NCI-H82 treated with DMSO at 0.1 percent for 48 hours (cell line): Measurements from ENCODE around the gene ASB14.

Experiments
- DNase-seq: peaks from one replicate; lab custom pipeline; 2025; ENCODE audit not compliant: unreplicated experiment; lab: John Stamatoyannopoulos, UW

Gene ASB14

DNA sequence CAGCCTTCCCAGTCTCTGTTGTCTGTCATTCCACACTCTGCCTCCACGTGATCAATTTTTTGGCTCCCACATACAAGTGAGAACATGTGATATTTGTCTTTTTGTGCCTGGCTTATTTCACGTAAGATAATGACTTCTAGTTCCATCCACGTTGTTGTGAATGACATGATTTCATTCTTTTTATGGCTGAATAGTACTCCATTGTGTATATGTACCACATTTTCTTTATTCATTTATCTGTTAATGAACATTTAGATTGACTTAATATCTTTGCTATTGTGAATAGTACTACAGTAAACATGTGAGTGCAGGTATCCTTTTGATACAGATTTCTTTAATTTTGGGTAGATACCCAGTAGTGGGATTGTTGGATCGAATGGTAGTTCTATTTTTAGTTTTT is 31.4 kb downstream of the ASB14 start:
- no peak for DNase-seq

- no peak for DNase-seq
These were observed 34.8 kb downstream of the ASB14 start for GRCh38 chr3:57257678-57258077.

GRCh38 chr3:57256844-57257243 is 35.6 kb downstream of the ASB14 start:
- no peak for DNase-seq

- DNase-seq = no peak
These were observed 40.1 kb downstream of the ASB14 start for GRCh38 chr3:57252404-57252803.

GRCh38 chr3:57244946-57245345 is 47.5 kb downstream of the ASB14 start:
- no peak for DNase-seq

DNA sequence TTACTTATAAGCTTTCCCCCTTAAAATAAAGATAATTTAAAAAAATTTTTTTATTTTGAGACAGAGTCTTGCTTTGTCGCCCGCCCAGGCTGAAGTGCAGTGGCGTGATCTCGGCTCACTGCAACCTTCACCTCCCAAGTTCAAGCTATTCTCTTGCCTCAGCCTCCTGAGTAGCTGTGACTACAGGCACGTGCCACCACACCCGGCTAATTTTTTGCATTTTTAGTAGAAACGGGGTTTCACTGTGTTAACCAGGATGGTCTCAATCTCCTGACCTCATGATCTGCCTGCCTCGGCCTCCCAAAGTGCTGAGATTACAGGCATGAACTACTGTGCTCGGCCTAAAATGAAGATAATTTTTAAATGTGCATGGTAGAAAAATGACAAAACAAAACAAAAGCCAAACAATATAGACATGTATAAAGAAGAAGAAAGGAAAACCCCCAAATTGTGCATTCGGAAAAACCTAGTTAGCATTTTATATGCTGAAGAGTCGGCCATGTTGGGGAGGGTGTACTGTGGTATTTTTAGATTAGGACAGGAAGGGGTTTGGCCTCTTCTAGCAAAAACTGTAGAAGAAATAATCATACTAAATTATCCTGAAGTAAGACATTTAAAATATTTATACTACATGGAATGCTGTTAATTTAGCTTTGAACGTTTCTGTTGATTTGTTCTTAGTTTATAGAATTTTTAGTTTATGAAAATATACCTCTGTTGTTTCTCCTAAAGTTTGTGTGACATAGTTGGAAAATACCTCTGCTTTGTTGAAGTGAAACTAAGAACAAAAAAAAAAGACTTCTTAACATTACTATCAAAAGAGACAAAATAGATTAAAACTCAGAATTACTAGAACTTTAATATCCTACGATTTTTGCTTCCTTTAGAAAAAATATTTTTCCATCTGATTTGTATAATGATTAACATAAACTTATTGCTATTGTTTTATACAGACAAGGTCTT is 57.6 kb downstream of the ASB14 start:
- DNase-seq = no peak

DNA sequence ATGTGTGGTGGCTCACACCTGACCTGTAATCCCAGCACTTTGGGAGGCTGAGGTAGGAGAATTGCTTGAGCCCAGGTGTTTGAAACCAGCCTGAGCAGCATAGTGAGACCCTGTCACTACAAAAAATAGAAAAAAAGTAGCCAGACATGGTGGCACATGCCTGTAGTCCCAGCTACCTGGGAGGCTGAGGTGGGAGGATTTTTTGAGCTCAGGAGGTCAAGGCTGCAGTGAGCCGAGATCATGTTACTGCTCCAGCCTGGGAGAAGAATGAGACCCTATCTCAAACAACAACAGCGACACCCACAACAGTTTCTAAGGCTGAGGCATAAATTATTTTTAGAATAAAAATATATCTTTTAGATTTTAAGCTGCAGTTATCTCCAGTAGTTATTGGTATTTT is 58.7 kb downstream of the ASB14 start:
- DNase-seq = no peak

- DNase-seq = no peak
These were observed 62.5 kb downstream of the ASB14 start for GRCh38 chr3:57230006-57230405.

DNA sequence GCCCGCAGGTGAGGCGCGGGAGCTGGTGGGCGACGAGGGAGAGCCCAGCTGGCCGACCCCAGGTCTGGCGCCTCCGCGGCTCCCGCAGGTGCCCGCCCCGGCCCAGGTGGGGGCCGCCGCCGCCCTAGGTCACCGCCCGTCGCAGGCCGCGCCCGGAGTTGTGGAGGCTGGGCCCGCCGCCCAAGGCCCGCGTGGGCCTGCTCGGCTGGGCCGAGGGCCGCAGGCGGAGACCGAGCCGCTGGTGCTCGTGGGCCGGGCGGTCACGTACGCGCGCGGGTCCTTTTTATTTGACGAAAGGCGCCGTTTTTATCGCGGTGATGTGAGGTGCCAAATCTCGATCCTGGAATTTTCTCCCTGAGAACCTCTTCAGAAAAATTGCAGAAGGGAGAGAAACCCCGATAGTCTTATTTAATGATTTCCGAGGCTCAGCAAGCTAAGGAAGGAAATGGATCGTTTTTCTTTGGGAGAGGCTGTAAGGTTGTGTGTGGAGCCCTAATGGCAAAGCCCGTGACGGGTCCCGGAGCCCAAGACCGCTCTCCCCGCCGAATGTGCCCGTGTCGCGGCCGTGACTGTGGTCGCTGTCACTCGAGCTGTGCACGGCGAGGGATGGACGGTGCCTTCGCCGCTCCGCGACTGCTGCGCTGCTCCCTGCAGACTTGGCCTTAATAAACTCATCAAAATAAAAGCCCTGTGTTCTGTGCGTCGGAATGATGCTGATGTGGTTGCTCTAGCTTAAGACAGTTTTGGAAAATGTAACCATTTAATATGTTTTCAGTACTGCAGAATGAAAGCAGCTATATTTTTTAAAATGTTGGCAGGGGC is 64.3 kb downstream of the ASB14 start:
- DNase-seq = peak; percentile 15

GRCh38 chr3:57227204-57227929 is 65.1 kb downstream of the ASB14 start, which contains the start of gene APPL1:
Gene APPL1, plus strand, starts transcription at chr3:57227729. Its CDS starts 155 bp downstream, at chr3:57227884.
- DNase-seq = peak; percentile 53

DNA sequence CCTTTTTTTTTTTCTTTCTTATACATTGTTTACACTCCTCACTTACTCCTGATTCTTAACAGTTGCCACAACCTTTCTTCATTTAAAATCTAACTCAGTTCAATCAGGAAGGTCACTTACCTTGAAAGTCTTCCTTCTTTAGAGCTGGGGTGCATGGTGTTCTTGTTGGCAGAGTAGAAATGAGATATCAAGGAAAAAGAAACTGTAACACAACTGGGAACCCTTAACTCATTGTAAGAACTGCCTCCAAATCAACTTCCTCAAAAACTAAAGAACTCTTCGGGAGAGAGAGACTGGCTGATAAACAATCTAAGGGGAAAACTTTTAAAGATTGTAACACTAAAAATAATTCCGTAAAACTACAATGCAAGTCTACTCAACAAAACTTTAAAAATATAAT is 66.3 kb downstream of the ASB14 start:
- no peak for DNase-seq

GRCh38 chr3:57224856-57225255 is 67.6 kb downstream of the ASB14 start:
- no peak for DNase-seq

GRCh38 chr3:57221883-57222282 is 70.6 kb downstream of the ASB14 start:
- DNase-seq = peak; percentile 2
